Adipose tissue (tissue), 3 donors: ENCODE results near the gene GRHL1. TPM values are rescaled to one million over a fixed set of nuclear protein-coding genes. Genes with fewer than 3 reads are reported as not detected.

Source experiments
- H3K27ac ChIP-seq: one replicate; pipeline ENCODE4 v1.5.1; 2013; ENCODE audit warnings: low read depth, low read length
- whole genome bisulfite sequencing, 3 donors: extraction: QIAGEN DNeasy Blood & Tissue Kit; methylation state at CpG; one replicate each; pipeline ENCODE4 v1.1.7; 2013; 5-methylcytosine and 5-hydroxymethylcytosine counted together
- polyA plus RNA-seq, 3 donors: library from polyadenylated mRNA; stranded (reverse); fragments of 200-250 nt; gene quantifications; one replicate each; pipeline ENCODE4 v1.2.3, GENCODE V29; 2013
- donor health status: healthy with polysubstance abuse.
- donor health status: Bipolar disorder and iron deficiency.
- donor health status: healthy.

GRHL1 gene
- polyA plus RNA-seq, 3 donors, result 0.64 to 7.2 (median 2.6) TPM

GRCh38 chr2:10043256-10043905, 91.9 kb downstream of the GRHL1 start, which contains the start of gene KLF11:
Gene KLF11 (plus strand): TSS chr2:10043550. CDS start chr2:10043717, 167 bp downstream.
- H3K27ac ChIP-seq, result peak within 1 kb of the TSS; percentile 96
- 0 to 1% (median 1%) methylated on average over 58 to 94 of the region's 104 CpGs for WGBS, 3 donors

- 5 to 15% (median 6%) methylated on average over 58 to 90 of the region's 90 CpGs for WGBS, 3 donors
Measured at GRCh38 chr2:10043906-10044601, 92.6 kb downstream of the GRHL1 start.

GRCh38 chr2:10045561-10046355, 94.3 kb downstream of the GRHL1 start:
- no peak overlapping the region for H3K27ac ChIP-seq
- 35 to 82% (median 76%) methylated on average over 20 of the region's 20 CpGs for WGBS, 3 donors

More at GRCh38 chr2:10043906-10044601, 92.6 kb downstream of the GRHL1 start:
- peak overlapping the region; percentile 96 for H3K27ac ChIP-seq

GRCh38 chr2:10046931-10047330, 95.4 kb downstream of the GRHL1 start:
- no peak overlapping the region for H3K27ac ChIP-seq
- WGBS, 3 donors, result 46 to 57% (median 50%) methylated on average over 7 of the region's 7 CpGs

GRCh38 chr2:10047616-10048500, 96.4 kb downstream of the GRHL1 start:
- H3K27ac ChIP-seq, result no peak overlapping the region
- WGBS, 3 donors, result 77 to 89% (median 86%) methylated on average over 15 of the region's 15 CpGs

GRCh38 chr2:10048501-10049171, 97.1 kb downstream of the GRHL1 start:
- 49 to 67% (median 62%) methylated on average over 10 of the region's 10 CpGs for WGBS, 3 donors
- H3K27ac ChIP-seq, result no peak overlapping the region

Other genes starting within 250 kb of the GRHL1 start
- 1 to 10 TPM; 4.1 to 7.3 (median 6.1) TPM for gene TAF1B, start 108.2 kb upstream of the GRHL1 start, polyA plus RNA-seq
- gene KLF11, start 91.9 kb downstream of the GRHL1 start, polyA plus RNA-seq, result 10 to 100 TPM; 13.1 to 38.1 (median 15.0) TPM
- gene CYS1, start 128.7 kb downstream of the GRHL1 start, polyA plus RNA-seq, result 10 to 100 TPM in 1 of 3 donors, 1 to 10 TPM in 1, under 1 TPM in 1; 0.22 to 14.2 (median 2.4) TPM
- gene RRM2, start 171.0 kb downstream of the GRHL1 start, polyA plus RNA-seq, result 1 to 10 TPM in 1 of 3 donors, under 1 TPM in 2; 0.45 to 4.8 (median 0.83) TPM